HCT116 (cell line): ENCODE results near the gene NOTO. TPM values are rescaled to one million over a fixed set of nuclear protein-coding genes. Genes with fewer than 3 reads are reported as not detected.

Source experiments
- ATAC-seq: fragments of 200-7000 bp; cut with Tn5 transposase; 2 replicates; pipeline ENCODE4 v1.9.1; 2020; ENCODE audit warnings: mild to moderate bottlenecking, moderate library complexity
- BruUV-seq: library from RNA; stranded (reverse); fragments of 400-500 nt; replicated peaks from 2 replicates; lab custom pipeline; 2021; lab: Mats Ljungman, UMichigan
- CTCF ChIA-PET: fragments of 300-600 bp; sonication (Branson Sonifier 250); formaldehyde crosslinking; loops from one replicate; lab custom pipeline; 2021; ENCODE audit warnings: antibody characterized with exemption; lab: Charles Lee
- POLR2A ChIA-PET: fragments of 300-600, 350-600 bp; sonication (Branson Sonifier 250); formaldehyde crosslinking; loops from one replicate; lab custom pipeline; 2021; ENCODE audit warnings: antibody characterized with exemption; lab: Charles Lee
- RAD21 ChIA-PET, 2 experiments: fragments of 300-600 bp; sonication (Branson Sonifier 250); formaldehyde crosslinking; loops; one replicate each; lab custom pipeline; 2023; ENCODE audit warnings: low total read pairs in 2 of 2; ENCODE audit not compliant: uncharacterized antibody in 2 of 2, unreplicated experiment in 2 of 2, low non-redundant PET in 1 of 2; lab: Charles Lee
- DNase-seq: peaks from one replicate; pipeline ENCODE4 v3.0.0-alpha.2; 2010; ENCODE audit warnings: low read depth, low spot score
- H2AFZ ChIP-seq: fragments of 200-600 bp; shearing (Covaris generic), sonication (generic); 2 replicates; pipeline ENCODE4 v1.6.1; 2017; ENCODE audit warnings: low read depth, mixed run types, mixed read lengths, antibody characterized with exemption, low read length; ENCODE audit not compliant: poor library complexity, severe bottlenecking
- H3K27ac ChIP-seq: 2 replicates; pipeline ENCODE4 v1.5.1; 2012; ENCODE audit warnings: low read depth, low read length
- H3K27me3 ChIP-seq: fragments of 200-600 bp; sonication (generic); 2 replicates; pipeline ENCODE4 v1.6.1; 2016; ENCODE audit warnings: mixed run types, low read length, mixed read lengths; ENCODE audit not compliant: insufficient read depth
- H3K36me3 ChIP-seq, 2 experiments: fragments of 200-500 bp in 1 of 2; fragments of 200-600 bp in 1 of 2; sonication (Bioruptor generic) in 1 of 2; sonication (generic) in 1 of 2; 2 replicates each; pipeline versions ENCODE4 v1.5.1 to v1.6.1; 2014 to 2016; ENCODE audit warnings: low read length in 2 of 2, inconsistent platforms in 1 of 2, mixed read lengths in 1 of 2, mixed run types in 1 of 2; ENCODE audit not compliant: insufficient read depth in 2 of 2, control insufficient read depth in 1 of 2
- H3K4me1 ChIP-seq, 2 experiments: fragments of 200-600 bp in 1 of 2; sonication (generic) in 1 of 2; 2 replicates each; pipeline versions ENCODE4 v1.5.1 to v1.6.1; 2012 to 2017; ENCODE audit warnings: low read length in 2 of 2, inconsistent platforms in 1 of 2, mild to moderate bottlenecking in 1 of 2, mixed read lengths in 1 of 2, mixed run types in 1 of 2, moderate library complexity in 1 of 2; ENCODE audit not compliant: insufficient read depth in 2 of 2, control insufficient read depth in 1 of 2
- H3K4me2 ChIP-seq: fragments of 200-600 bp; sonication (generic); 2 replicates; pipeline ENCODE4 v1.6.1; 2017; ENCODE audit warnings: mixed run types, low read length, mixed read lengths
- H3K4me3 ChIP-seq, 2 experiments: fragments of 200-600 bp in 1 of 2; sonication (generic) in 1 of 2; replicated peaks in 1 of 2; 2 replicates each; pipeline ENCODE4 v1.5.1; 2011 to 2016; ENCODE audit warnings: low read length in 2 of 2, control low read depth in 1 of 2, low read depth in 1 of 2, mild to moderate bottlenecking in 1 of 2, mixed read lengths in 1 of 2, mixed run types in 1 of 2
- H3K79me2 ChIP-seq: fragments of 200-600 bp; sonication (generic); 2 replicates; pipeline ENCODE4 v1.6.1; 2017; ENCODE audit warnings: mild to moderate bottlenecking, mixed run types, low read length, moderate library complexity, mixed read lengths; ENCODE audit not compliant: insufficient read depth
- H3K9ac ChIP-seq: fragments of 200-600 bp; sonication (generic); 2 replicates; pipeline ENCODE4 v1.6.1; 2016; ENCODE audit warnings: low read length, mixed read lengths
- H3K9me2 ChIP-seq: fragments of 200-600 bp; sonication (generic), shearing (Covaris generic); 2 replicates; pipeline ENCODE4 v1.6.1; 2017; ENCODE audit warnings: mixed run types, mild to moderate bottlenecking, moderate library complexity; ENCODE audit not compliant: insufficient read depth
- H3K9me3 ChIP-seq, 2 experiments: fragments of 200-500 bp in 1 of 2; fragments of 200-600 bp in 1 of 2; sonication (Bioruptor generic) in 1 of 2; sonication (generic) in 1 of 2; 2 replicates each; pipeline ENCODE4 v1.6.1; 2014 to 2017; ENCODE audit warnings: low read length in 2 of 2, mixed read lengths in 2 of 2, inconsistent platforms in 1 of 2, low read depth in 1 of 2, mild to moderate bottlenecking in 1 of 2, mixed run types in 1 of 2, moderate library complexity in 1 of 2; ENCODE audit not compliant: control insufficient read depth in 1 of 2, insufficient read depth in 1 of 2
- H4K20me1 ChIP-seq: fragments of 200-600 bp; sonication (generic), shearing (Covaris generic); 2 replicates; pipeline ENCODE4 v1.6.1; 2017; ENCODE audit warnings: mixed run types, mild to moderate bottlenecking, moderate library complexity; ENCODE audit not compliant: insufficient read depth
- CBX3 ChIP-seq: IDR thresholded peaks from 2 replicates; pipeline ENCODE4 v1.6.1; 2012; ENCODE audit warnings: low read depth
- CTCF ChIP-seq, 3 experiments: fragments of 200-600 bp in 1 of 3; sonication (generic) in 1 of 3; IDR thresholded peaks in 2 of 3; conservative IDR thresholded peaks in 1 of 3; 2 replicates each; pipeline ENCODE4 v1.5.1; 2012 to 2017; ENCODE audit warnings: low read depth in 2 of 3, low read length in 2 of 3, antibody characterized with exemption in 1 of 3, borderline replicate concordance in 1 of 3, control low read depth in 1 of 3, mild to moderate bottlenecking in 1 of 3, mixed read lengths in 1 of 3, mixed run types in 1 of 3, moderate library complexity in 1 of 3; ENCODE audit not compliant: insufficient read depth in 1 of 3
- EZH2phosphoT487 ChIP-seq: fragments of 200-600 bp; IDR thresholded peaks from 2 replicates; pipeline ENCODE4 v1.6.1; 2018; ENCODE audit warnings: antibody characterized with exemption, borderline replicate concordance
- FOSL1 ChIP-seq: IDR thresholded peaks from 2 replicates; pipeline ENCODE4 v1.6.1; 2012; ENCODE audit warnings: low read depth
- MAX ChIP-seq: IDR thresholded peaks from 2 replicates; pipeline ENCODE4 v1.6.1; 2012
- REST ChIP-seq: IDR thresholded peaks from 2 replicates; pipeline ENCODE4 v1.6.1; 2012; ENCODE audit warnings: low read depth
- TCF7L2 ChIP-seq: IDR thresholded peaks from 2 replicates; pipeline ENCODE4 v1.7.0; 2011; ENCODE audit warnings: borderline replicate concordance, inconsistent platforms; ENCODE audit not compliant: insufficient read depth, insufficient read length; ENCODE audit errors: extremely low read depth
- YY1 ChIP-seq: IDR thresholded peaks from 2 replicates; pipeline ENCODE4 v1.6.1; 2011; ENCODE audit warnings: low read length, low read depth, moderate library complexity, mild to moderate bottlenecking; ENCODE audit not compliant: insufficient replicate concordance; ENCODE audit errors: extremely low read depth
- ZNF274 ChIP-seq: fragments of 200-500 bp; sonication (Bioruptor generic); IDR thresholded peaks from 2 replicates; pipeline ENCODE4 v1.6.1; 2014; ENCODE audit warnings: mild to moderate bottlenecking, low read depth, low read length, inconsistent platforms
- intact Hi-C: fragments of 100-400 bp; cut with micrococcal nuclease; formaldehyde crosslinking; loops from 2 replicates; pipeline ENCODE4 v1.10.0; 2022
- total RNA-seq: library from RNA; stranded (reverse); gene quantifications from one replicate; pipeline ENCODE4 v1.2.1, GENCODE V29; 2021; ENCODE audit not compliant: unreplicated experiment

NOTO gene
- total RNA-seq, 1 experiment from 2014 or later = not detected

GRCh38 chr2:73217160-73217559 lies 14.8 kb downstream of the NOTO start:
- POLR2A ChIA-PET = no interaction called here

More at GRCh38 chr2:73217160-73217559, 14.8 kb downstream of the NOTO start:
- CTCF ChIA-PET = no interaction called here
- Histone ChIP-seq H3K9me3 (no peaks in the 10 kb centered on the region), H3K9me2 (no peaks in the 10 kb centered on the region), H3K9ac (no peak overlapping the region), H2AFZ (no peak overlapping the region), H3K4me2 (no peak overlapping the region), H3K36me3 (peaks cover 13% of the 10 kb centered on the region in 2 experiments; a peak in 3 of 4 replicates), H3K27ac (no peak overlapping the region), H4K20me1 (no peaks in the 10 kb centered on the region), H3K4me1 (peaks cover 3 to 41% of the 10 kb centered on the region in 2 experiments; a peak in 3 of 4 replicates), H3K79me2 (peaks cover 50% of the 10 kb centered on the region), H3K27me3 (no peaks in the 10 kb centered on the region), H3K4me3 (no peak overlapping the region)
- ATAC-seq = no peak
- intact Hi-C loops = no loop called here
- no peak for TF ChIP-seq FOSL1
- no peak for TF ChIP-seq MAX
- TF ChIP-seq CBX3 = no peak
- no peak for TF ChIP-seq EZH2phosphoT487
- TF ChIP-seq YY1 = no peak
- no peak for TF ChIP-seq ZNF274
- TF ChIP-seq REST = no peak
- no peak for TF ChIP-seq CTCF (IDR thresholded peaks at IDR 0.05 in 2 of 3, conservative IDR thresholded peaks at IDR 0.05 in 1 of 3; ENCODE audit: borderline replicate concordance in 1 of 3, insufficient read depth in 1 of 3, low read depth in 2 of 3, low read length in 2 of 3)
- no peak for TF ChIP-seq TCF7L2
- no TSS peak for BruUV-seq
- RAD21 ChIA-PET = no interaction called here
- DNase-seq = no peak
